Sigmoid colon (tissue), 7 donors: ENCODE results near the gene SPATS2L. TPM values are rescaled to one million over a fixed set of nuclear protein-coding genes. Genes with fewer than 3 reads are reported as not detected.

Experiments used
- DNase-seq: peaks from one replicate; pipeline ENCODE4 v3.0.0-alpha.2; 2019
- H3K27ac ChIP-seq, 4 donors: fragments of 200-600 bp; sonication (generic); one replicate each; pipeline ENCODE4 v1.5.1; 2016 to 2019; ENCODE audit warnings: mild to moderate bottlenecking in 1 of 4
- H3K27me3 ChIP-seq, 3 donors: fragments of 200-600 bp; sonication (generic); one replicate each; pipeline ENCODE4 v1.5.1; 2019; ENCODE audit warnings: mild to moderate bottlenecking in 1 of 3
- H3K36me3 ChIP-seq, 4 donors: fragments of 200-600 bp; sonication (generic); one replicate each; pipeline ENCODE4 v1.5.1; 2016 to 2019
- H3K4me1 ChIP-seq, 4 donors: fragments of 200-600 bp; sonication (generic); one replicate each; pipeline ENCODE4 v1.5.1; 2017 to 2019
- H3K4me3 ChIP-seq, 4 donors: fragments of 200-600 bp; sonication (generic); one replicate each; pipeline ENCODE4 v1.5.1; 2017 to 2019; ENCODE audit warnings: mild to moderate bottlenecking in 2 of 4, moderate library complexity in 1 of 4
- H3K9me3 ChIP-seq, 4 donors: fragments of 200-600 bp in 3 of 4; sonication (generic) in 3 of 4; one replicate each; pipeline versions ENCODE4 v1.5.1 to v1.6.1; 2013 to 2019
- EP300 ChIP-seq, 4 donors: sonication (generic); formaldehyde crosslinking; IDR thresholded peaks; one replicate each; pipeline ENCODE4 v1.6.1; 2017; ENCODE audit warnings: antibody characterized with exemption in 4 of 4
- POLR2A ChIP-seq, 2 donors: fragments of 450-650 bp; IDR thresholded peaks; one replicate each; pipeline ENCODE4 v1.6.1; 2016; ENCODE audit warnings: antibody characterized with exemption in 2 of 2, mild to moderate bottlenecking in 2 of 2, moderate library complexity in 2 of 2
- POLR2AphosphoS5 ChIP-seq, 4 donors: sonication (generic); formaldehyde crosslinking; IDR thresholded peaks; one replicate each; pipeline ENCODE4 v1.6.1; 2017; ENCODE audit warnings: antibody characterized with exemption in 4 of 4
- WGBS, 2 donors: extraction: QIAGEN DNeasy Blood & Tissue Kit; methylation state at CpG; one replicate each; pipeline ENCODE4 v1.1.7; 2013; 5-methylcytosine and 5-hydroxymethylcytosine counted together
- intact Hi-C: fragments of 100-400 bp; cut with DNase I; formaldehyde crosslinking; loops from one replicate; pipeline ENCODE4 v1.15.1; 2023
- polyA plus RNA-seq, 3 donors: library from polyadenylated mRNA; stranded (reverse); fragments of 200-250 nt; gene quantifications; one replicate each; pipeline ENCODE4 v1.2.3, GENCODE V29; 2013
- total RNA-seq, 4 donors: library from RNA; depleted of rRNA; stranded (reverse); fragments of >200 nt; gene quantifications; one replicate each; pipeline ENCODE4 v1.1.0, GENCODE V29; 2016
- TF ChIP-seq, protein P1 (sequence below), 4 experiments: fragments of 450-650 bp in 3 of 4; fragments of 200-600 bp in 1 of 4; IDR thresholded peaks; one replicate each; pipeline ENCODE4 v1.5.1; 2016 to 2019; ENCODE audit warnings: antibody characterized with exemption in 4 of 4, mild to moderate bottlenecking in 3 of 4, moderate library complexity in 2 of 4
- donor health status: healthy with polysubstance abuse.
- donor health status: Bipolar disorder and iron deficiency.
- donor health status: healthy.

Gene SPATS2L
- total and polyA plus RNA-seq, 7 donors, result 63.5 to 305 (median 104) TPM

DNA sequence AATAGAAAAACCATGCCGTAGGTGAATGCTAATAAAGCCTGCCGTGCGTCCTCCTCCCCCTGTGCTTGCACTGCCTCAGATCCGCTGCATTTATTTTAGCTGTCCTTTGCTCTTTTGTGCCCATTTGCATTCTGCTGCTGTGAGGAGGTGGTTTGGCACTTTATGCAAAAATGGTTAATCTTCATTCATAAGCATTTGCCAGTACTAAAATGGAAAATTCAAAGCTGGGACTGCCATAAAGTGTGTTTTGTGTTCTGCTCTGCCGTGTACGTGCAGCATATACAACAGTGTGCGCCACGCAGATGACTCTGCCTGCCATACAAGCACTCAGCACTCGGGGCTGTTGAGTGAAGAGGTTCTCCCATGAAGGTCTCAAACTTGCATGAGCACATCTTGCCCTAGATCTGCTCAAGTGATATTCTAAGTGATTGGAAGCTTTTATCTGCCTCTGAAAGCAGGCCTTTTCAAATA, 73.6 kb downstream of the SPATS2L start:
- TF ChIP-seq POLR2A (IDR thresholded peaks at IDR 0.05) (no peak), EP300 (IDR thresholded peaks at IDR 0.05) (no peak), POLR2AphosphoS5 (IDR thresholded peaks at IDR 0.05) (no peak)
- TF ChIP-seq, protein P1, sequence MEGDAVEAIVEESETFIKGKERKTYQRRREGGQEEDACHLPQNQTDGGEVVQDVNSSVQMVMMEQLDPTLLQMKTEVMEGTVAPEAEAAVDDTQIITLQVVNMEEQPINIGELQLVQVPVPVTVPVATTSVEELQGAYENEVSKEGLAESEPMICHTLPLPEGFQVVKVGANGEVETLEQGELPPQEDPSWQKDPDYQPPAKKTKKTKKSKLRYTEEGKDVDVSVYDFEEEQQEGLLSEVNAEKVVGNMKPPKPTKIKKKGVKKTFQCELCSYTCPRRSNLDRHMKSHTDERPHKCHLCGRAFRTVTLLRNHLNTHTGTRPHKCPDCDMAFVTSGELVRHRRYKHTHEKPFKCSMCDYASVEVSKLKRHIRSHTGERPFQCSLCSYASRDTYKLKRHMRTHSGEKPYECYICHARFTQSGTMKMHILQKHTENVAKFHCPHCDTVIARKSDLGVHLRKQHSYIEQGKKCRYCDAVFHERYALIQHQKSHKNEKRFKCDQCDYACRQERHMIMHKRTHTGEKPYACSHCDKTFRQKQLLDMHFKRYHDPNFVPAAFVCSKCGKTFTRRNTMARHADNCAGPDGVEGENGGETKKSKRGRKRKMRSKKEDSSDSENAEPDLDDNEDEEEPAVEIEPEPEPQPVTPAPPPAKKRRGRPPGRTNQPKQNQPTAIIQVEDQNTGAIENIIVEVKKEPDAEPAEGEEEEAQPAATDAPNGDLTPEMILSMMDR (IDR thresholded peaks at IDR 0.05), result no peak
- Histone ChIP-seq H3K36me3 (no peaks in the 10 kb centered on the region), H3K9me3 (no peaks in the 10 kb centered on the region), H3K27me3 (no peaks in the 10 kb centered on the region), H3K4me1 (peaks cover 0 to 73% (median 50%) of the 10 kb centered on the region in 4 donors), H3K27ac (peak overlapping the region in 1 of 4 donors; percentile 72), H3K4me3 (no peak overlapping the region)
- DNase-seq, result no peak
- intact Hi-C loops, result loop anchor here (5.0 kb wide), 1 partner anchor 87 kb away; no protein-coding TSS in a partner anchor
- 91 to 93% methylated on average over 9 of the region's 9 CpGs for WGBS, 2 donors

DNA sequence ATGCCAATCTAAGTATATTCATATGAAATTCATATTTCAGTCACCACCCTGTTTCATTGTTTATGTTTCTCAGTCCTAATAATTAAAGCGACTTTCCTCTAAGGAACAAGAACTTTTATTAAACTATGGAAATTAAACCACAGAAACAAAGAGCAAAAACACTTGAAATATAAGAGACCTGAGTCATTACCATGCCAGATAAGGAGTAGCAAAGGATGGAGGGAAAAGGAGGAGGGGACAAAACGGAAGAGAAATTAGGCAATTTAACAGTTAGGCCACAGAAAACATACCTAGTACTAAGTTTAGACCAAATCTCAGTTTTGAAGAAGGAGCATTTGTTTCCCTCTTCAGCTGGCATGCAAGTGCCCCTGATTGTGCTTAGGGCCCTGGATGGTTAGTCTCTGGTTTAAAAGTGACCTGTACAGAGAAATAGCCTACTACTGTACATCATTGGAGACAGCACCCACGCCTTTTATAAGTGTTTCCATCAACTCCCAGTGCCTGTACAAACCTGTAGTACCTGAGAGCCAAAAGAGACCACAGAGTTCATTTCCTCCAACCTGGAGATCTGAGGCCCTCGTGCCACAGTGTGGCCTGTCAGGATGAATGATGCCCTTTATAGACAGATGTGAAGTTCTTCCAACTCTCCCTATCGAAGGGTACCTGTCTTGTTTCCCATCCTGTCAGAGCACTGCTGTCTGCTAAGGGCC, 74.5 kb downstream of the SPATS2L start:
- TF ChIP-seq POLR2A (IDR thresholded peaks at IDR 0.05) (no peak), POLR2AphosphoS5 (IDR thresholded peaks at IDR 0.05) (no peak)
- H3K4me1 ChIP-seq, result peaks cover 0 to 67% (median 48%) of the 10 kb centered on the region in 4 donors
- no peaks in the 10 kb centered on the region for H3K36me3 ChIP-seq
- 68 to 89% methylated on average over 5 of the region's 5 CpGs for WGBS, 2 donors
- intact Hi-C loops, result loop anchor here (5.0 kb wide), 1 partner anchor 86 kb away; no protein-coding TSS in a partner anchor
- H3K9me3 ChIP-seq, result no peaks in the 10 kb centered on the region
- no peaks in the 10 kb centered on the region for H3K27me3 ChIP-seq
- no peak for DNase-seq
- no peak overlapping the region for H3K4me3 ChIP-seq
- peak overlapping the region in 1 of 4 donors; percentile 12 for H3K27ac ChIP-seq

DNA sequence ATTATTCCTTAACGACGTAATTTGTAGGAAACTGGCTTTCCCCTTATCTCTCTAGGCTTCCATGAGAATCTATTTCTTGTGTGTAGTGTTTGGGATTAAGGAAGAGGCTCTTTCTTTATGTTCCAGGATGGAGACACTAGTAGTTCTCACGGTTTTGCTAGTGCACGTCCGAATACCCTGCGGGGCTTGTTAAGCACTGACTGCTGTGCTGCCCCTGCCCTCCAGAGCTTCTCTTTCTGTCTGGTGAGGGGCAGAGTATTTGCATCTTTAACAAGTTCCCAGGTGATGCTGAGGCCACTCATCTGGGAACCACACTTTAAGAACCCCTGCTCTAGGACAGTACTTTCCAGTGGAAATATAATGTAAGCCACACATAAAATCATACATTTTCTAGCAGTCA, 76.4 kb downstream of the SPATS2L start:
- Histone ChIP-seq H3K4me1 (peaks cover 0 to 48% (median 29%) of the 10 kb centered on the region in 4 donors), H3K9me3 (no peaks in the 10 kb centered on the region), H3K27ac (peak overlapping the region in 2 of 4 donors; percentile 39 to 54), H3K4me3 (no peak overlapping the region), H3K27me3 (no peaks in the 10 kb centered on the region), H3K36me3 (no peaks in the 10 kb centered on the region)
- intact Hi-C loops, result loop anchor here (5.0 kb wide), 1 partner anchor 84 kb away; no protein-coding TSS in a partner anchor
- TF ChIP-seq, protein P1 (IDR thresholded peaks at IDR 0.05), result no peak
- TF ChIP-seq POLR2A (IDR thresholded peaks at IDR 0.05), result no peak
- no peak for TF ChIP-seq POLR2AphosphoS5 (IDR thresholded peaks at IDR 0.05)
- no peak for TF ChIP-seq EP300 (IDR thresholded peaks at IDR 0.05)
- no peak for DNase-seq
- WGBS, 2 donors, result 93 to 98% methylated on average over 6 of the region's 6 CpGs

DNA sequence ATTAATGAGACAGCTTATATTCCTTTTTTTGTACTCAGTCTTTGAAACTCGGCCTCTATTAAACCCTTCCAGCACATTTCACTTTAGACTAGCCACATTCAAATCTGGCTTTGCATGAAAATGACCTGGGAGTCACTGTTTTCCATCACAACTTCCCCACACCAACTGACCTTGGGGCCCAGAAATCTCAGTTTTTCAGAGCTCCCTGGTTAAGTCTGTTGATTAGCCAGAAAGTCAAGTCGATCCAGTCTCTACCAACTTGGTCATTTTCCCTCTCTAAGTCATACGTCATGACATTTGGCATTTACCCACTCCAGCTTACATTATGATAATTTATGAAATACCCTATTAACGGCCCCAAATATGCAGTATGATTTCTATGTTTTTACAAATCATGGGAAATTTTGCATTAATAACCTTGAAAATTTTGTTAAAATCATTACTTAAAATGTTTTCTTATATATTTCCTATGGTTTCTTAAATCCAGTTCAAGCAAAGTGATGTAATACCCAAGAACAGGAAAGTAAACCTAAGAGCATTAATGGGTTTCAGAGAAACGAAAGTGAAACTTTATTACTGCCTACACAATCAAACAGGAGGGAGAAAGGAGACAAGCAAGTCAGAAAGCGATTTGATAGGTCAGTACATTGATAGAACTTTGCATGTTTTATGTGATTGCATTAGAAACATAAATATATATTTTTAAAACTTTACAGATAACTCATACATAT, 77.1 kb downstream of the SPATS2L start:
- TF ChIP-seq EP300 (IDR thresholded peaks at IDR 0.05) (no peak), POLR2A (IDR thresholded peaks at IDR 0.05) (no peak), POLR2AphosphoS5 (IDR thresholded peaks at IDR 0.05) (peak in 1 of 4 donors; percentile 43)
- TF ChIP-seq, protein P1 (IDR thresholded peaks at IDR 0.05), result no peak
- no peak for DNase-seq
- Histone ChIP-seq H3K4me3 (peak overlapping the region in 3 of 4 donors; percentile 10 to 22 (median 11)), H3K27me3 (no peaks in the 10 kb centered on the region), H3K36me3 (no peaks in the 10 kb centered on the region), H3K4me1 (peaks cover 0 to 41% (median 23%) of the 10 kb centered on the region in 4 donors), H3K27ac (peak overlapping the region in 2 of 4 donors; percentile 39 to 54), H3K9me3 (no peaks in the 10 kb centered on the region)
- 48 to 57% methylated on average over 6 of the region's 6 CpGs for WGBS, 2 donors
- intact Hi-C loops, result loop anchor here (5.0 kb wide), 1 partner anchor 84 kb away; no protein-coding TSS in a partner anchor
